ENCODE data around the gene FRK. TPM values are rescaled to one million over a fixed set of nuclear protein-coding genes. Genes with fewer than 3 reads are reported as not detected.

The FRK gene
- total RNA-seq, 1 experiment from 2014 or later: 17.2 TPM

DNA sequence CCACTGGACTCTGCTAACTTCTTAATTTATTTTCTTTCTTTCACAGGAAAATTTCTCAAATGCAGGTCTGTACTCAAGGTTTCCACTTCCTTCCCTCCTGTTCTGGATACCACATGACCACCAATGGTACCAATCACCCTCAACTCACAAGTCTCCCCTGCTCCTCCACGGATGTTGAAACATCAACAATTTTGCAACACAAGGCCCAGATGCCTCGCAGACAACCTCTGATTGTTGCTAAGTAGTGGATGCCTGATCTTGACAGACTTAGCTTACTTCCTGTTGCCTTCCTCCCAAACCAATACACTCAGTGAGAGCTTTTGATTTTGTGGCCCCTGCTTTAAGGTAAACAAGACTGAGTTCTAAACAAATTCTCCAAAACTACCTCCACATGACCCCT, 146.6 kb downstream of the FRK start:
- Histone ChIP-seq H2AFZ (0 out of 2 replicates have a peak overlapping the region, but pooled peaks have one; percentile 20), H3K36me3 (ENCODE audit: low read depth) (no peaks in the 10 kb centered on the region), H3K4me1 (replicated peaks; ENCODE audit: insufficient read depth) (no peaks in the 10 kb centered on the region), H3F3A (ENCODE audit: insufficient read depth, low read depth) (no peaks in the 10 kb centered on the region), H3K79me2 (ENCODE audit: low read depth) (no peaks in the 10 kb centered on the region), H3K4me2 (no peak overlapping the region), H3K9me3 (ENCODE audit: insufficient read depth, low read depth) (no peaks in the 10 kb centered on the region), H3K9me2 (ENCODE audit: insufficient read depth) (no peaks in the 10 kb centered on the region), H3K27me3 (ENCODE audit: insufficient read depth, low read depth) (no peaks in the 10 kb centered on the region), H3K27ac (no peak overlapping the region), H4K20me1 (ENCODE audit: insufficient read depth) (no peaks in the 10 kb centered on the region), H3K4me3 (no peak overlapping the region)
- ChIA-PET POLR2A (ENCODE audit: unreplicated experiment) (no interaction called here), CTCF (no interaction called here)
- intact Hi-C loops (cut with micrococcal nuclease; ENCODE audit: unreplicated experiment): no loop called here
- no peak for DNase-seq
- no TSS peak for BruUV-seq (replicated peaks)
- TF ChIP-seq, protein P1, sequence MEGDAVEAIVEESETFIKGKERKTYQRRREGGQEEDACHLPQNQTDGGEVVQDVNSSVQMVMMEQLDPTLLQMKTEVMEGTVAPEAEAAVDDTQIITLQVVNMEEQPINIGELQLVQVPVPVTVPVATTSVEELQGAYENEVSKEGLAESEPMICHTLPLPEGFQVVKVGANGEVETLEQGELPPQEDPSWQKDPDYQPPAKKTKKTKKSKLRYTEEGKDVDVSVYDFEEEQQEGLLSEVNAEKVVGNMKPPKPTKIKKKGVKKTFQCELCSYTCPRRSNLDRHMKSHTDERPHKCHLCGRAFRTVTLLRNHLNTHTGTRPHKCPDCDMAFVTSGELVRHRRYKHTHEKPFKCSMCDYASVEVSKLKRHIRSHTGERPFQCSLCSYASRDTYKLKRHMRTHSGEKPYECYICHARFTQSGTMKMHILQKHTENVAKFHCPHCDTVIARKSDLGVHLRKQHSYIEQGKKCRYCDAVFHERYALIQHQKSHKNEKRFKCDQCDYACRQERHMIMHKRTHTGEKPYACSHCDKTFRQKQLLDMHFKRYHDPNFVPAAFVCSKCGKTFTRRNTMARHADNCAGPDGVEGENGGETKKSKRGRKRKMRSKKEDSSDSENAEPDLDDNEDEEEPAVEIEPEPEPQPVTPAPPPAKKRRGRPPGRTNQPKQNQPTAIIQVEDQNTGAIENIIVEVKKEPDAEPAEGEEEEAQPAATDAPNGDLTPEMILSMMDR (conservative IDR thresholded peaks at IDR 0.05): no peak
- TF ChIP-seq EZH2 (IDR thresholded peaks at IDR 0.05; ENCODE audit: low read depth): no peak

DNA sequence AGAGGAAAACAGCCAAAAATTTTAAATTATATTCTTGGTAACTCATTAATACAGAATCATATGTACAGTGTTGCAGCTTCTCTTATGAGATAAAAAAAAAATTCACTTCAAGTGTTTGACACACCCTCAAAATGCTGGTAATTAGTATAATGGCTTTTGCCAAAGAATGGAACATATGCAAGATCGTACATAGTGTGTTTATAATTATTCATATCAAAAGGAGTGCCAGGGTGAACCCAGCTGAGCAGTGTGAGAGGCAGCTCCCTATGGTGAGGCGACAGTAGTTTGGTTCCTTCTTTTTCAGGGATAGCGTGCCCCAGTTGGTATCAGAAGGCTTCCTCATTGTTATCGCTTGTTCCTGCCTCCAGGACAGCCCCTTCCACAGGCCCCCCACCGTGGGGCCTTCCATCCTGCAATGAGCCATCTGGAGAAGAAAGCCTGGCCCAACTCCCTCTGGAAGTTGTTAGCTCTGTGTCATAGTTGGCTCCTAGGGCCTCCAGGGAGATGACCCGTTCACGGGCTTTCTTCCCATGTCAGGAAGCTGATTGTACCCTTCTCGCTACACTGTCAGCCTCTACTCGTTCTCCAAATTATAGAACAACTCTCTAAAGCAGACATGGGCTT, 150.7 kb downstream of the FRK start:
- intact Hi-C loops (cut with micrococcal nuclease; ENCODE audit: unreplicated experiment): no loop called here
- Histone ChIP-seq H3K36me3 (ENCODE audit: low read depth) (no peaks in the 10 kb centered on the region), H3K9me2 (ENCODE audit: insufficient read depth) (no peaks in the 10 kb centered on the region), H3K27me3 (ENCODE audit: insufficient read depth, low read depth) (no peaks in the 10 kb centered on the region), H4K20me1 (ENCODE audit: insufficient read depth) (no peaks in the 10 kb centered on the region), H3K9me3 (ENCODE audit: insufficient read depth, low read depth) (no peaks in the 10 kb centered on the region), H3K4me3 (no peak overlapping the region), H3K4me2 (no peak overlapping the region), H2AFZ (no peak overlapping the region), H3K4me1 (replicated peaks; ENCODE audit: insufficient read depth) (no peaks in the 10 kb centered on the region), H3K79me2 (ENCODE audit: low read depth) (no peaks in the 10 kb centered on the region), H3F3A (ENCODE audit: insufficient read depth, low read depth) (no peaks in the 10 kb centered on the region), H3K27ac (no peak overlapping the region)
- DNase-seq: no peak
- CTCF ChIA-PET: interaction anchor here (0.6 kb wide), 1 partner anchor 1860 kb away, joined by 3 read pairs; no protein-coding TSS in a partner anchor
- BruUV-seq (replicated peaks): no TSS peak
- no peak for TF ChIP-seq EZH2 (IDR thresholded peaks at IDR 0.05; ENCODE audit: low read depth)
- POLR2A ChIA-PET (ENCODE audit: unreplicated experiment): no interaction called here

- no peak for DNase-seq
- TF ChIP-seq, protein P1 (conservative IDR thresholded peaks at IDR 0.05): no peak
- TF ChIP-seq EZH2 (IDR thresholded peaks at IDR 0.05; ENCODE audit: low read depth): no peak
- intact Hi-C loops (cut with micrococcal nuclease; ENCODE audit: unreplicated experiment): no loop called here
- CTCF ChIA-PET: interaction anchor here (0.6 kb wide), 1 partner anchor 1859 kb away, joined by 3 read pairs; no protein-coding TSS in a partner anchor
- Histone ChIP-seq H3K4me3 (no peak overlapping the region), H3F3A (ENCODE audit: insufficient read depth, low read depth) (no peaks in the 10 kb centered on the region), H3K27me3 (ENCODE audit: insufficient read depth, low read depth) (no peaks in the 10 kb centered on the region), H3K9me3 (ENCODE audit: insufficient read depth, low read depth) (no peaks in the 10 kb centered on the region), H3K36me3 (ENCODE audit: low read depth) (no peaks in the 10 kb centered on the region), H3K4me1 (replicated peaks; ENCODE audit: insufficient read depth) (no peaks in the 10 kb centered on the region), H2AFZ (no peak overlapping the region), H3K4me2 (no peak overlapping the region), H3K27ac (no peak overlapping the region), H4K20me1 (ENCODE audit: insufficient read depth) (no peaks in the 10 kb centered on the region), H3K79me2 (ENCODE audit: low read depth) (no peaks in the 10 kb centered on the region), H3K9me2 (ENCODE audit: insufficient read depth) (no peaks in the 10 kb centered on the region)
- BruUV-seq (replicated peaks): no TSS peak
- POLR2A ChIA-PET (ENCODE audit: unreplicated experiment): interaction anchor here (0.6 kb wide), 1 partner anchor 997 kb away, joined by 5 read pairs; no protein-coding TSS in a partner anchor
Observed at GRCh38 chr6:115908906-115909559, 151.7 kb downstream of the FRK start.
